Kidney (tissue), 14 donors: ENCODE measurements around the gene DGLUCY. TPM values are rescaled to one million over a fixed set of nuclear protein-coding genes. Genes with fewer than 3 reads are reported as not detected.

Source experiments
- DNase-seq, 5 donors: peaks; one replicate each; pipeline ENCODE4 v3.0.0-alpha.2; 2013 to 2020
- FAIRE-seq: peaks from 2 replicates; lab custom pipeline; 2012; peaks lifted over from hg19 to GRCh38; lab: Jason Lieb, UNC
- H3K27ac ChIP-seq, 2 donors: one replicate each; pipeline ENCODE4 v1.7.0; 2013; ENCODE audit warnings: low read depth in 2 of 2, low read length in 2 of 2, inconsistent platforms in 1 of 2
- H3K27me3 ChIP-seq: one replicate; pipeline ENCODE4 v1.7.1; 2013; ENCODE audit warnings: low read length, inconsistent platforms; ENCODE audit not compliant: control insufficient read depth, insufficient read depth
- H3K36me3 ChIP-seq, 3 donors: one replicate each; pipeline versions ENCODE4 v1.7.0 to v1.7.1; 2013; ENCODE audit warnings: low read length in 3 of 3, control low read depth in 1 of 3, inconsistent platforms in 1 of 3; ENCODE audit not compliant: insufficient read depth in 3 of 3, control insufficient read depth in 2 of 3
- H3K4me1 ChIP-seq, 3 donors: one replicate each; pipeline versions ENCODE4 v1.7.0 to v1.7.1; 2013; ENCODE audit warnings: low read length in 3 of 3, inconsistent platforms in 1 of 3, low read depth in 1 of 3; ENCODE audit not compliant: control insufficient read depth in 2 of 3, insufficient read depth in 2 of 3
- H3K4me3 ChIP-seq, 3 donors: one replicate each; pipeline versions ENCODE4 v1.7.0 to v1.8.1; 2013; ENCODE audit warnings: low read length in 3 of 3, control low read depth in 1 of 3, inconsistent platforms in 1 of 3
- H3K9ac ChIP-seq, 3 donors: one replicate each; pipeline versions ENCODE4 v1.7.0 to v1.7.1; 2013; ENCODE audit warnings: low read length in 3 of 3, control low read depth in 1 of 3, inconsistent platforms in 1 of 3
- H3K9me3 ChIP-seq, 3 donors: one replicate each; pipeline versions ENCODE4 v1.7.0 to v1.7.1; 2013; ENCODE audit warnings: low read length in 3 of 3, control low read depth in 1 of 3, inconsistent platforms in 1 of 3; ENCODE audit not compliant: control insufficient read depth in 2 of 3, insufficient read depth in 1 of 3
- intact Hi-C: fragments of 100-400 bp; cut with DNase I; formaldehyde crosslinking; loops from one replicate; pipeline ENCODE4 v1.11.1; 2022
- polyA plus RNA-seq: library from polyadenylated mRNA; stranded (reverse); fragments of 350-450 nt; fragmentation: Illumina TruSeq; extraction: RNeasy Lipid Tissue Mini Kit (QIAGEN cat#74804); gene quantifications from one replicate; pipeline ENCODE4 v1.2.3, GENCODE V29; 2014; ENCODE audit warnings: low read depth, low replicate concordance; ENCODE audit not compliant: insufficient read depth
- total RNA-seq: library from RNA; stranded (reverse); fragmentation: NEBNext Ultra II Directional; extraction: Animal tissue kit (Norgen Biotek cat#: 25700); gene quantifications from one replicate; pipeline ENCODE4 v1.2.1, GENCODE V29; 2021
- TF ChIP-seq, protein P1 (sequence below): IDR thresholded peaks from 3 replicates; pipeline ENCODE4 v1.5.1; 2012; ENCODE audit warnings: mild to moderate bottlenecking, moderate library complexity, borderline replicate concordance; ENCODE audit not compliant: insufficient read depth; ENCODE audit errors: extremely low read depth
- donor health status: control.
- donor health status: control.
- donor health status: control.
- donor health status: control.
- donor health status: control.
- donor health status: DM: yes; HTN: yes; CAD: no.
- donor health status: Normal renal cell carcinoma (clear cell type).

Gene DGLUCY
- total and polyA plus RNA-seq, 2 donors from 2014 or later = 79.7 to 83.4 TPM

DNA sequence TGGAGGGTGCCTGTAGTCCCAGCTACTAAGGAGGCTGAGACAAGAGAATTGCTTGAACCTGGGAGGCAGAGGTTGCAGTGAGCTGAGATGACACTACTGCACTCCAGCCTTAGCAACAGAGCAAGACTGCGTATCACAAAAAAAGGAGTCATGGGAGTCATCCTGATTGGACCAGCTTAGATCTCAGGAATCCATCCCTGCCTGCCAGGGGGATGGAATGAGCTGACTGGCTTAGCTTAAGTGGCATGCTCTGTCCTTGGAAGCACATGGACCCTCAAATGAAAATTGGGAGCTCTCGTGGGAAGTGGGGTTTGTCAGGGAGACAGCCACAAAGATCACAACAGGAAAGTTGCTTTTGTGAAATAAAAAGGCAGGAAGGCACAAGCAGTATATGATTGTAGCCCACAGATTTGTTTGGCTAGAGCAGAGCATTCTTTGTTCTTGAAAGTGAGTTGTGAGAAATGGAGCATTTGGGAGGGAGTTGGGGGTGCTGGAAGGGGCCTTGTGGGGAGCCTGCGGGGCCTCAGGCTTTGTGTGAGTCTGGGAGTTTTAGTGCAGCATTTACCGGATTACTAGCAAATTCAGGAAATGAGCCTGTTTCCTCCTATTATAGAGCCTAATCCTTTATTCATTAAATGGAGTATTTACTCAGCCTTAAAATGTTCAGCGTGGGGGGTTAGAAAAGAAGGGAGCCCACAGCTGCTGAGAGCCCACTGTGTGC lies 30.7 kb downstream of the DGLUCY start:
- DNase-seq (no peak), FAIRE-seq (no peak)
- Histone ChIP-seq H3K4me1 (peaks cover 0 to 14% (median 5%) of the 10 kb centered on the region in 3 donors), H3K27ac (peak overlapping the region in 1 of 2 donors; percentile 60), H3K27me3 (no peaks in the 10 kb centered on the region), H3K4me3 (no peak overlapping the region), H3K9ac (no peak overlapping the region), H3K36me3 (peaks cover 2 to 27% (median 9%) of the 10 kb centered on the region in 3 donors), H3K9me3 (no peaks in the 10 kb centered on the region)
- TF ChIP-seq, protein P1, sequence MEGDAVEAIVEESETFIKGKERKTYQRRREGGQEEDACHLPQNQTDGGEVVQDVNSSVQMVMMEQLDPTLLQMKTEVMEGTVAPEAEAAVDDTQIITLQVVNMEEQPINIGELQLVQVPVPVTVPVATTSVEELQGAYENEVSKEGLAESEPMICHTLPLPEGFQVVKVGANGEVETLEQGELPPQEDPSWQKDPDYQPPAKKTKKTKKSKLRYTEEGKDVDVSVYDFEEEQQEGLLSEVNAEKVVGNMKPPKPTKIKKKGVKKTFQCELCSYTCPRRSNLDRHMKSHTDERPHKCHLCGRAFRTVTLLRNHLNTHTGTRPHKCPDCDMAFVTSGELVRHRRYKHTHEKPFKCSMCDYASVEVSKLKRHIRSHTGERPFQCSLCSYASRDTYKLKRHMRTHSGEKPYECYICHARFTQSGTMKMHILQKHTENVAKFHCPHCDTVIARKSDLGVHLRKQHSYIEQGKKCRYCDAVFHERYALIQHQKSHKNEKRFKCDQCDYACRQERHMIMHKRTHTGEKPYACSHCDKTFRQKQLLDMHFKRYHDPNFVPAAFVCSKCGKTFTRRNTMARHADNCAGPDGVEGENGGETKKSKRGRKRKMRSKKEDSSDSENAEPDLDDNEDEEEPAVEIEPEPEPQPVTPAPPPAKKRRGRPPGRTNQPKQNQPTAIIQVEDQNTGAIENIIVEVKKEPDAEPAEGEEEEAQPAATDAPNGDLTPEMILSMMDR = no peak
- intact Hi-C loops = no loop called here

GRCh38 chr14:91145391-91146160 lies 31.7 kb downstream of the DGLUCY start:
- FAIRE-seq (no peak), DNase-seq (no peak)
- Histone ChIP-seq H3K36me3 (peaks cover 2 to 27% (median 9%) of the 10 kb centered on the region in 3 donors), H3K4me1 (peaks cover 0 to 14% (median 7%) of the 10 kb centered on the region in 3 donors), H3K4me3 (no peak overlapping the region), H3K9ac (no peak overlapping the region), H3K27ac (no peak overlapping the region), H3K9me3 (no peaks in the 10 kb centered on the region), H3K27me3 (no peaks in the 10 kb centered on the region)
- TF ChIP-seq, protein P1 = no peak
- intact Hi-C loops = no loop called here

GRCh38 chr14:91146661-91147060 lies 32.8 kb downstream of the DGLUCY start:
- no peak overlapping the region for H3K27ac ChIP-seq
- H3K9ac ChIP-seq = no peak overlapping the region
- FAIRE-seq (no peak), DNase-seq (peak in 1 of 5 donors; percentile 17)
- H3K4me3 ChIP-seq = no peak overlapping the region
- H3K4me1 ChIP-seq = peaks cover 0 to 14% (median 7%) of the 10 kb centered on the region in 3 donors
- H3K27me3 ChIP-seq = no peaks in the 10 kb centered on the region
- intact Hi-C loops = no loop called here
- H3K36me3 ChIP-seq = peaks cover 2 to 27% (median 9%) of the 10 kb centered on the region in 3 donors
- H3K9me3 ChIP-seq = no peaks in the 10 kb centered on the region
- TF ChIP-seq, protein P1 = no peak
